Spinal cord (tissue), 10 donors: ENCODE results near the gene GNAQ. TPM values are rescaled to one million over a fixed set of nuclear protein-coding genes. Genes with fewer than 3 reads are reported as not detected.

ENCODE experiments used
- DNase-seq, 6 donors: peaks; one replicate each; pipeline versions ENCODE4 v3.0.0 to v3.0.0-alpha.2; 2013 to 2015; ENCODE audit warnings: low spot score in 6 of 6, low read depth in 4 of 6
- H3K27ac ChIP-seq: one replicate; pipeline ENCODE4 v1.5.1; 2013; ENCODE audit warnings: low read depth, low read length, control low read depth
- H3K27me3 ChIP-seq: one replicate; pipeline ENCODE4 v1.6.1; 2013; ENCODE audit warnings: low read length; ENCODE audit not compliant: control insufficient read depth, insufficient read depth
- H3K36me3 ChIP-seq: one replicate; pipeline ENCODE4 v1.6.1; 2013; ENCODE audit warnings: low read length; ENCODE audit not compliant: control insufficient read depth, insufficient read depth
- H3K4me1 ChIP-seq: one replicate; pipeline ENCODE4 v1.6.1; 2013; ENCODE audit warnings: low read length; ENCODE audit not compliant: control insufficient read depth, insufficient read depth
- H3K4me3 ChIP-seq: one replicate; pipeline ENCODE4 v1.5.1; 2013; ENCODE audit warnings: low read depth, low read length, control low read depth
- H3K9me3 ChIP-seq: one replicate; pipeline ENCODE4 v1.6.1; 2013; ENCODE audit warnings: low read length; ENCODE audit not compliant: control insufficient read depth, insufficient read depth
- WGBS: methylation state at CpG from one replicate; pipeline ENCODE4 v1.1.5; 2013; ENCODE audit warnings: missing lambda C conversion rate; ENCODE audit not compliant: insufficient coverage; 5-methylcytosine and 5-hydroxymethylcytosine counted together
- polyA plus RNA-seq, 2 donors: library from polyadenylated mRNA; unstranded; fragments of 120-200 nt; gene quantifications; one replicate each; pipeline ENCODE4 v1.2.1, GENCODE V29; 2013; ENCODE audit not compliant: insufficient read length in 2 of 2
- total RNA-seq, 2 donors: library from RNA; depleted of rRNA in 1 of 2; stranded (reverse); fragments of 120-200 nt in 1 of 2; fragments of >200 nt in 1 of 2; gene quantifications; one replicate each; pipeline versions ENCODE4 v1.2.3 to v1.2.4, GENCODE V29; 2013 to 2014
- donor health status: healthy.

GNAQ gene
- total and polyA plus RNA-seq, 4 donors: 53.2 to 134 (median 102) TPM

DNA sequence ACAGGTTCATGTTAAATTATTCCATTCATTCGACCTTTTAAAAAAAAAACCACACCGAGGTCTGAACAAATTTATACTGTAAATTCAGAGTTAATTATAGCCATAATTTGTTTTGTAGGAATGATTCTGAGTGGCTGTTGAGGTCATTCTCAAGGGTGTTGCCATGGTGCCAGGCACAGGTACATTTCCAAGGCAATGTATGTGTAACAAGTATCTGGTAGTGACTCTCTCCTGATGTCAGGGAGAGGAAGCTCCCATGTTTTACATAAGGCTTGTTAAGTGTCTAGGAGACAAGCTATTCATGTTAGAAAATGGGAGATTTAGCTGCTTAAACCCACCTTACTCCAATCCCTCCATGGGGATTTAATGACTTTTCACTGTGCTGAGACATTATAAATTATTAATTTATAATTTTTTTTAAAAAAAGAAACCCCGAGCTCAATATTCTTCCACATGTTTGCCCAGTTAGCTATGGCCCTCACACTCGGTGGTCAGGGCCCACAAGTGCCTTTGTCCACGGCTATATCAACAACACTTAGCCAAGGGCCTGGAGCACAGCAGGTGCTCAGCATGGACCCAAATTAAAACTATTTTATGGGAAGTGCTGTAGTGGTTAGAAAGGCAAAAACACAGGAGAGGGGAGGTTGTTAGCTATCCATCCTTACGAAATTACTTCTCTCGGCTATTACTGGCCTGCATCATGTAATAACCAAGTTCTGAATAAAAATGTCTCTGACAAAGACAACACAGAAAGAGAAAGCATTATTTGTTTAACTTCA lies 228.9 kb downstream of the GNAQ start:
- no peak overlapping the region for H3K27ac ChIP-seq
- H3K4me3 ChIP-seq: no peak overlapping the region
- no peaks in the 10 kb centered on the region for H3K36me3 ChIP-seq
- no CpG with 5 or more reads among the region's 7 CpGs for WGBS
- H3K27me3 ChIP-seq: no peaks in the 10 kb centered on the region
- no peaks in the 10 kb centered on the region for H3K9me3 ChIP-seq
- no peaks in the 10 kb centered on the region for H3K4me1 ChIP-seq
- DNase-seq: peak in 1 of 6 donors; percentile 67

DNA sequence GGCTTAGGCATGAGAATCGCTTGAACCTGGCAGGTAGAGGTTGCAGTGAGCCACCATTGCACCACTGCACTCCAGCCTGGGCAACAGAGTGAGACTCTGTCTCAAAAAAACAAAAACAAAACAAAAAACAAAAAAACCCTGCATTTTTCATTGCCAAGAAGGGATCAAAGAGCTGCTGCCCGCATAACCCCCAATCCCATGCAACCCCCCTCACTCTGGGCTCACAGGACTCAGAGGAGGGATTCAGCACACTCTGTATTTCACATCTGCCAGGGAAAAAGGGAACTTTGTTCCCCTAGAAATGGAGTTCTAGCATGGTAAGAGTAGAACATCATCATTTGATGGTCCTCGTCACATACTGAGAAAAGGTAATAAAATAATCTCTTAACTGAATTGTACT lies 229.5 kb downstream of the GNAQ start:
- H3K27me3 ChIP-seq: no peaks in the 10 kb centered on the region
- no peak overlapping the region for H3K4me3 ChIP-seq
- no peak for DNase-seq
- no CpG with 5 or more reads among the region's 3 CpGs for WGBS
- H3K27ac ChIP-seq: no peak overlapping the region
- H3K36me3 ChIP-seq: peaks cover under 1% of the 10 kb centered on the region
- H3K4me1 ChIP-seq: no peaks in the 10 kb centered on the region
- no peaks in the 10 kb centered on the region for H3K9me3 ChIP-seq

DNA sequence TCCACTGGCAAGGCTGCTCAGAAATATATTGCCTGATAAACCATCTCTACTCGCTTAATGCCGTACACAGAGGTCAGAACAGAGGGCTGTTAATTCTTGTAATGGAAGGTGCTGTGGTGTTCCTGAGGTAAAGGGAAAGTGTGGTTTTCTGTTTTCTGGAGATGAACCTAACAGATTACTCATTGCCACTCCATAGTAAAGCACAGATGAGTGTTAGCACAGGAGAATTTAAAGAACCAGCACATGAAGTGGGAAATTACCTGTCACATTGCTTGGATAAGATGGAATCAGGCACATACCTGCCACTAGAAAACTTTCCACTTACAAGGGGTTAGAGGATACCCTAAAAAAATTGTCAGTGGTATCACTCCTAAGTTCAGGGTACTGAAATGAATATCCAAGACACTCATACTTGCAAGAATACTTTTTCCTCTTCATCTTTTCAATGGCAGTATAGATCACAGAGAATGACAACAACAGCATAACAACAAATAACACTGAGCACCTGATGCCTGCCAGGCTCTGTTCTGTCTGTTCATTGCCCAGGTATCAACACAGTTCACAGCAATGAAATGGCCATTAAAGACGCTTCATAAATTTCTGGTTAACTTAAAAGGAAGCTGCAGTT lies 230.6 kb downstream of the GNAQ start:
- no peak for DNase-seq
- WGBS: no CpG with 5 or more reads among the region's 3 CpGs
- H3K36me3 ChIP-seq: peaks cover 3% of the 10 kb centered on the region
- no peaks in the 10 kb centered on the region for H3K4me1 ChIP-seq
- H3K27me3 ChIP-seq: no peaks in the 10 kb centered on the region
- H3K4me3 ChIP-seq: no peak overlapping the region
- no peak overlapping the region for H3K27ac ChIP-seq
- H3K9me3 ChIP-seq: no peaks in the 10 kb centered on the region

DNA sequence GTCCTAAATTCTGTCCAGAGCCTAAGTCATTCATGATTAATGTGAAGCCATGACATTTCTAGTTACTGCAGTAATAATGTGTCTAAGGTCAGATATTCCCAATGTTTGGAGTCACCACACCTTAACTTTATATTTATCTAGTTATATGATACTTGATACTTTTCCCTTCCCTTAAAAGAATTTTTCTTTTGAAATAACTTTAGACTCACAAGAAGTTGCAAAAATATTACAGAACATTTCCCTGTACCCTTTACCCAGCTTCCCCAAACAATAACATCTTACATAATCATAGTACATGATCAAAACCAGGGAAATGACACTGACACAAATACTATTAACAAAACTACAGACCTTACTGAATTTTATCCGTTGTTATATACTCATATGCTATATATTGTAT lies 233.5 kb downstream of the GNAQ start:
- peaks cover 3% of the 10 kb centered on the region for H3K36me3 ChIP-seq
- no peak for DNase-seq
- no peak overlapping the region for H3K4me3 ChIP-seq
- no peaks in the 10 kb centered on the region for H3K9me3 ChIP-seq
- no peaks in the 10 kb centered on the region for H3K27me3 ChIP-seq
- WGBS: no CpG with 5 or more reads among the region's 1 CpG
- no peak overlapping the region for H3K27ac ChIP-seq
- H3K4me1 ChIP-seq: no peaks in the 10 kb centered on the region

DNA sequence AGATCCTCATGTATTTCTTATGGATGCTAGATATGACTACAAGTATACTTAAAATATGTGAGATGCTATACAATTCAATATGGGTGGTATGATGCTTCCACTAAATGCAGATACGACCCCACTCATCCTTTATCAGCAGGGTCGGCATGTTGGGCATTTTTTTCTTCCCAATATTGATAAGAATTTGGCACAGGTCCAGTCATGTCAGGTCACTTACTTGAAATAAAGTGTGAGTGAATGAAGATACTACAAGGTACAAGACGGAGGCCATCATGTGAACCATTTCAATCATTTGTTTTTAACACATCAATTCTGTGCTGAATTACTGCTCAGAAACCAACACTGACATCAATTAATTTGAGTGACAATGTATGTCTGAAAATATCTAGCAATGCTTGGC lies 236.6 kb downstream of the GNAQ start:
- no CpG with 5 or more reads among the region's 3 CpGs for WGBS
- DNase-seq: no peak
- no peaks in the 10 kb centered on the region for H3K27me3 ChIP-seq
- no peaks in the 10 kb centered on the region for H3K9me3 ChIP-seq
- no peaks in the 10 kb centered on the region for H3K4me1 ChIP-seq
- peaks cover 3% of the 10 kb centered on the region for H3K36me3 ChIP-seq
- no peak overlapping the region for H3K27ac ChIP-seq
- H3K4me3 ChIP-seq: no peak overlapping the region

DNA sequence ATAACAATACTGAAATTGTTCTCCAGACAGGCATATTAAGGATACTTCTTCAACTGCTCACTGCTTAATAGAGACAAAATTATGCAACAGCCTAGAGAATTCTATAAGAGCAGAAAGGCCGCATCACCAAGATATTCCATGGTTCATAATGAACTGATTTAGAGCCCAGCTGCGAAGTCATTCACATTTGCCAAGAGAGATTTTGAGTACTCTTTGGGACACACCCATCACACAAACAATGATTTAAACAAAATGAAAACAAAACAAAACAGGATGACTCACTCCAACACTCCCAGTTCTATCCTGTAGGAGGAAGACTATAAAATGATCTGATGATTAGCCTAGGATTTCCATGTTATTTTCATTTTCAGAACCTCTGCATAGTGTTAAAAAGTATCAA lies 237.8 kb downstream of the GNAQ start:
- peak in 1 of 6 donors; percentile 20 for DNase-seq
- Histone ChIP-seq H3K27ac (no peak overlapping the region), H3K4me3 (no peak overlapping the region)

DNA sequence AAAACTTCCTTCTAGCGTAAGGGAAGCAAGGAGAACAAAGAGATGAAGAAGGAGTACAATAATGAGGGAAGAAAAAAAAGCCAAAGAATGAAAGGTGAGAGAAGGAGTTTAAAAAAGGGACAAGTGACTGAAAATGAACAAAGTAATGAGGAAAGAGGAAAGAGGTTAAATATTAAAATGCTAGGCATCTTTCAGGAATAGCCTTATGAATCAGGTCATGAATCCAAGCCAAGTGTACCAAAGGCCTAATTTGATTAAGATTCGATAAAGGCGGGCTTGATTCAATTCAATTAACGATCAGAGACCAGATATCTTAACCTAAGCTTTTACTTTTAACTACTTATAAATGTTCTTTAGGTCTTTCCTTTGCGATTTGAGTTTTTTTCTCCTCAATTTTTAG lies 241.7 kb downstream of the GNAQ start:
- H3K27me3 ChIP-seq: no peaks in the 10 kb centered on the region
- no peaks in the 10 kb centered on the region for H3K9me3 ChIP-seq
- H3K27ac ChIP-seq: no peak overlapping the region
- H3K36me3 ChIP-seq: peaks cover 4% of the 10 kb centered on the region
- DNase-seq: no peak
- 100% methylated on average over 1 of the region's 5 CpGs for WGBS
- H3K4me3 ChIP-seq: no peak overlapping the region
- H3K4me1 ChIP-seq: no peaks in the 10 kb centered on the region

More for the DNA sequence above, 237.8 kb downstream of the GNAQ start:
- Histone ChIP-seq H3K4me1 (no peaks in the 10 kb centered on the region), H3K9me3 (no peaks in the 10 kb centered on the region), H3K27me3 (no peaks in the 10 kb centered on the region), H3K36me3 (peaks cover 3% of the 10 kb centered on the region)
- WGBS: 80% methylated on average over 2 of the region's 2 CpGs

DNA sequence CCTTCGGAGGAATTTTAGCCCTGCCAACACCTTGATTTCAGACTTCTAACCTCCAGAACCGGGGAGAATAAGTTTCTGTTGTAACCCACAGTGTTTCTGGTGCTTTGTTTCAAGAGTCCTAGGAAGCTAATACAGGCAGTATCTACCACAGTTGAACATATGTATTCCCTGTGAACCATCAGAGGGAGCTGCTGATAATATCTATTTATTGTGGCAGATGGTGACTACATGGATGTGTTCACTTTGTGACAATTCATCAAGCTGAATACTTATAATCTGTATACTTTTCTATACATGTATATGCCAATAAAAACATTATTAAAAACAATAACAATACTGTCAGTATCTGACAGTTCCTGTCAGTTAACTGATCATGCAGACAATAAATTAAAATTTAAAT lies 246.3 kb downstream of the GNAQ start:
- DNase-seq: no peak
- no peaks in the 10 kb centered on the region for H3K4me1 ChIP-seq
- H3K4me3 ChIP-seq: no peak overlapping the region
- no peak overlapping the region for H3K27ac ChIP-seq
- no CpG with 5 or more reads among the region's 2 CpGs for WGBS
- H3K27me3 ChIP-seq: no peaks in the 10 kb centered on the region
- no peaks in the 10 kb centered on the region for H3K9me3 ChIP-seq
- H3K36me3 ChIP-seq: peaks cover 4% of the 10 kb centered on the region

DNA sequence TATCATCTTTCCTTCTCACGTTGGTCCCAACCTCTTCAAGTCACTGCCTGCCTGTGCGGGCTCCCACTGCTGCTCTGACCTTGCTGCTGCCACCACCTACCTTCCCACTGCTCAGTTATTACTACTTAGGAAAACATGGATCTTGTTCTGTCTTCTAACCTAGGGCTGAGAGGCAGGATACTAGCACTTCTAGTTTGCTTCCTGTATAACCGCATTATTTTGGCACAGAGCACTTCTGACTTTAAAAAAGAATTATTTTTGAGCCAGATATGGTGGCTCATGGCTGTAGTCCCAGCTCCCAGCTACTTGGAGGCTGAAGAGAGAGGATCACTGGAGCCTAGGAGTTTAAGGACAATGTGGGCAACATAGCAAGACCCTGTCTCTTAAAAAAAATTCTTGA lies 248.1 kb downstream of the GNAQ start:
- Histone ChIP-seq H3K27ac (no peak overlapping the region), H3K4me1 (no peaks in the 10 kb centered on the region), H3K9me3 (no peaks in the 10 kb centered on the region), H3K36me3 (peaks cover 4% of the 10 kb centered on the region), H3K4me3 (no peak overlapping the region), H3K27me3 (no peaks in the 10 kb centered on the region)
- WGBS: 78% methylated on average over 2 of the region's 3 CpGs
- no peak for DNase-seq

DNA sequence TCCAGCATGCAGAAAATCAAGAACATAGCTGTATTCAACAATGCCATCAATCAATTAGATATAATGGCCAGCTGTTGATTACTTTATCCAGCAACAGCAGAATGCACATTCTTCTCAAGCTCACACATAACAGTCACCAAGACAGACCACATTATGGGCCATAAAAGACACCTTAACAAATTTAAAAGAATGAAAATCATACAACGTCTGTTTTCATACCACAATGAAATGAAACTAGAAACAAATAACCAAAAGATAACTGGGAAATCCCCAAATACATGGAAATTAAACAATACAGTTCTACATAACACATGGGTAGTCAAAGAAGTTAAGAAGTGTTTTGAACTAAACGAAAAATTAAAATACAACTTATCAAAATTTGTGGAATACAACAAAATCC lies 252.6 kb downstream of the GNAQ start:
- no CpG with 5 or more reads among the region's 2 CpGs for WGBS
- H3K36me3 ChIP-seq: no peaks in the 10 kb centered on the region
- no peak overlapping the region for H3K27ac ChIP-seq
- no peak for DNase-seq
- no peaks in the 10 kb centered on the region for H3K4me1 ChIP-seq
- H3K27me3 ChIP-seq: no peaks in the 10 kb centered on the region
- peaks cover 14% of the 10 kb centered on the region for H3K9me3 ChIP-seq
- H3K4me3 ChIP-seq: no peak overlapping the region
